ENCODE data around the gene LDB3. TPM values are rescaled to one million over a fixed set of nuclear protein-coding genes. Genes with fewer than 3 reads are reported as not detected.
"Not testable (repeated sequence)": the region's sequence is repeated elsewhere in the genome, so short reads cannot be mapped to it uniquely, and the experiment has no call there.

The LDB3 gene
- total and polyA plus RNA-seq, 8 donors: 0.14 to 2.1 (median 0.44) TPM

DNA sequence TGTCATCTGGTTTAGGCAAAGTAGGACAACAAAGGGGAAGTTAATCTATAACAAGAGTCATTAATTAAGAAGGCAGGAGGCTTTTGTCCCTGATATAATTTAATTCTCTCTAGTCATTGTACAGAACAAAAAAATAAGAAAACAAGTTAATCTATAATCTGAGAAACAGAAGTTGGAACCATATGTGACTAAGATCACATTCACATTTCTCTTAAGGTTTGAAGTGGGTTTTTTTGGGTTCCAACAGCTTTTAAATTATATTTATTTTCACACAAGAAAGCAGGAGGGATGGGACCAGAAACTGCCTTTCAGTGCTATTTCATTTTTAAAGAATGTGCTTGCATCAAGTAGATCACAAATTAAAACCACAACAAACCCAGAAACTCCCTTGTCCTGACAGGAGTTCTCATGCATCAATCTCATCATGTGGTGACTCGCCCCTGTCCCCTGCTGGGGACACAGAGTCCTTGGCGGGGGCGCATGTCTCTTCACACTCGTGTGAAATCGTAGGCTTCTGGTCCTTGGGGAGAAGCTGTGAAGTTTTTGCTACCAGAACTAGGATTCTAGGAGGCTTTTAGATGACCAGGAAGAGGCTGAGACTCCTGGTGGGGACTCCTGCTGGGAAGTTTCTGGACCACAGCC lies 24.0 kb upstream of the LDB3 start:
- TF ChIP-seq, protein P1, sequence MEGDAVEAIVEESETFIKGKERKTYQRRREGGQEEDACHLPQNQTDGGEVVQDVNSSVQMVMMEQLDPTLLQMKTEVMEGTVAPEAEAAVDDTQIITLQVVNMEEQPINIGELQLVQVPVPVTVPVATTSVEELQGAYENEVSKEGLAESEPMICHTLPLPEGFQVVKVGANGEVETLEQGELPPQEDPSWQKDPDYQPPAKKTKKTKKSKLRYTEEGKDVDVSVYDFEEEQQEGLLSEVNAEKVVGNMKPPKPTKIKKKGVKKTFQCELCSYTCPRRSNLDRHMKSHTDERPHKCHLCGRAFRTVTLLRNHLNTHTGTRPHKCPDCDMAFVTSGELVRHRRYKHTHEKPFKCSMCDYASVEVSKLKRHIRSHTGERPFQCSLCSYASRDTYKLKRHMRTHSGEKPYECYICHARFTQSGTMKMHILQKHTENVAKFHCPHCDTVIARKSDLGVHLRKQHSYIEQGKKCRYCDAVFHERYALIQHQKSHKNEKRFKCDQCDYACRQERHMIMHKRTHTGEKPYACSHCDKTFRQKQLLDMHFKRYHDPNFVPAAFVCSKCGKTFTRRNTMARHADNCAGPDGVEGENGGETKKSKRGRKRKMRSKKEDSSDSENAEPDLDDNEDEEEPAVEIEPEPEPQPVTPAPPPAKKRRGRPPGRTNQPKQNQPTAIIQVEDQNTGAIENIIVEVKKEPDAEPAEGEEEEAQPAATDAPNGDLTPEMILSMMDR (IDR thresholded peaks at IDR 0.05): no peak
- Histone ChIP-seq H3K27ac (no peak overlapping the region), H3K9me3 (no peaks in the 10 kb centered on the region), H3K4me1 (no peaks in the 10 kb centered on the region), H3K27me3 (no peaks in the 10 kb centered on the region), H3K4me3 (no peak overlapping the region), H3K36me3 (no peaks in the 10 kb centered on the region)
- FAIRE-seq (no peak), ATAC-seq (no peak), DNase-seq (no peak)
- WGBS, 2 donors: 82 to 85% methylated on average over 5 of the region's 5 CpGs
- intact Hi-C loops (cut with DNase I): no loop called here

GRCh38 chr10:86644794-86645445 lies 23.4 kb upstream of the LDB3 start:
- 94 to 96% methylated on average over 5 of the region's 5 CpGs for WGBS, 2 donors
- TF ChIP-seq, protein P1 (IDR thresholded peaks at IDR 0.05): no peak
- ATAC-seq: no peak
- H3K27ac ChIP-seq: no peak overlapping the region
- H3K4me1 ChIP-seq: no peaks in the 10 kb centered on the region
- H3K9me3 ChIP-seq: no peaks in the 10 kb centered on the region
- DNase-seq: no peak
- no peaks in the 10 kb centered on the region for H3K27me3 ChIP-seq
- no peak for FAIRE-seq
- H3K36me3 ChIP-seq: no peaks in the 10 kb centered on the region
- no peak overlapping the region for H3K4me3 ChIP-seq
- intact Hi-C loops (cut with DNase I): no loop called here

GRCh38 chr10:86645621-86646165 lies 22.6 kb upstream of the LDB3 start:
- ATAC-seq; H3K4me3 ChIP-seq; DNase-seq; H3K27me3 ChIP-seq; H3K36me3 ChIP-seq; H3K4me1 ChIP-seq; FAIRE-seq; H3K27ac ChIP-seq; intact Hi-C loops (cut with DNase I); H3K9me3 ChIP-seq: not testable (repeated sequence)
- 97% methylated on average over 5 of the region's 5 CpGs for WGBS, 2 donors

DNA sequence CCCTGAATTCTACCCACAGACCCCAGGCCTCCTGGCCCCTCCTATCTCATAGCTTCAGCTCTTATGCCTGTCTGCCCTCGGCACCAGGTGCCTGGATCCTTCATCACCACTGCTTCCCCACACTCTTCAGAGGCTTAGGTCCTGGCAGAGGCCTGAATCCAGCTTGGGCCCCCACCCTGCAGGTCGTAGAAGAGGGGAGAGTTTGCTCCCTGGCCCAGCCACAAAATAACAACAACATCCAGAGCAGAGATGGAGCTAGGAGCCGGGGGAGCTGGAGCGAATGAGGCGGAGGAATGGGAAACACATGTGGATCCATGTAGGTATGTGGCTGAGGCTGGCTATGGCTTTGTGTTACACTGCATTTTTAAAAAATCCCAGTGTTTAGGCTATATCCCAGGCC lies 21.8 kb upstream of the LDB3 start:
- WGBS, 2 donors: 83 to 89% methylated on average over 5 of the region's 5 CpGs
- H3K4me1 ChIP-seq: no peaks in the 10 kb centered on the region
- no peak for ATAC-seq
- H3K4me3 ChIP-seq: no peak overlapping the region
- no peaks in the 10 kb centered on the region for H3K9me3 ChIP-seq
- TF ChIP-seq, protein P1 (IDR thresholded peaks at IDR 0.05): no peak
- H3K27ac ChIP-seq: no peak overlapping the region
- no peaks in the 10 kb centered on the region for H3K36me3 ChIP-seq
- DNase-seq: no peak
- H3K27me3 ChIP-seq: no peaks in the 10 kb centered on the region
- no peak for FAIRE-seq
- intact Hi-C loops (cut with DNase I): no loop called here

DNA sequence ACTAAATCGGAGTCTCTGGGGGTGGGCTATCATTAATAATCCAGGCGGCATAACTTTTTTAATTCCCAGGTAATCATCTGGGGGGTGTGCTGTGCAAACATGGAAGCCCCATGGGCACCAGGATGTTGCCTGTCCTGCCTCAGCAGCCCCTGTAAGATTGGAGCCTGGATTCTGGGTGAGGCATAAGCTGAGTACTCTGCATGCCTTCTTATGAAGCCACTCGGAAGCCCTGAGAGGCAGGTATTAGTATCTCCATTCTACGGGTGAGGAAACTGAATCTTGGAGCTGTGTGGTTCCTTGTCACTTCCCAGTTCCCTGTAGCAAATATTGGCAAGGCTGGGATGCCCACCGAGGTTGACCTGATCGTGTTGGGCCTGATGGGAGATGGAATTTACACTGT lies 21.4 kb upstream of the LDB3 start:
- Histone ChIP-seq H3K36me3 (no peaks in the 10 kb centered on the region), H3K4me1 (no peaks in the 10 kb centered on the region), H3K4me3 (no peak overlapping the region), H3K27me3 (no peaks in the 10 kb centered on the region), H3K9me3 (no peaks in the 10 kb centered on the region), H3K27ac (no peak overlapping the region)
- DNase-seq (no peak), FAIRE-seq (no peak), ATAC-seq (no peak)
- TF ChIP-seq, protein P1 (IDR thresholded peaks at IDR 0.05): no peak
- 77 to 82% methylated on average over 6 of the region's 6 CpGs for WGBS, 2 donors
- intact Hi-C loops (cut with DNase I): no loop called here

Data from pancreas (tissue), 10 donors.